ENCODE results near the gene HS3ST3A1. TPM values are rescaled to one million over a fixed set of nuclear protein-coding genes. Genes with fewer than 3 reads are reported as not detected.

Gene HS3ST3A1
- polyA plus RNA-seq, 1 experiment = 6.6 TPM

DNA sequence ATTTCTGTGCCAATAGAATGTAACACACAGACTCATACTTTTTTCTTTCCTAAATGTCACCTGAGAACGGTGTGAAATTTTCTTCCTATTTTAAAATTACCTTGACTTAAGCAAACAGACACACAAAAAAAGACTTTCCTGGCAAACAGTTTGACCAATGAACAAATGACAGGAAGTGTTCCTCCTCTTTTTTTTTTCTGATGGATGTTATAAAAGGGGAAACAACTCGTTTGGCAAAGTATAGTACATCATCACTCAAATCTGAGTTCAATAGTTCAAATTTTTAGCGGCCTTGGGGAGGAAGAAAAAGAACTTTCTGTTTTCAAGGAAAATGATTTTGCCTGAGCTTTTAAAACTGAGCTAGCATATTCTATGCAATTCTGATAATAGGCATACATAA, 19.8 kb downstream of the HS3ST3A1 start:
- Histone ChIP-seq H3K9me3 (ENCODE audit: control insufficient read depth, insufficient read depth, low read length) (no peaks in the 10 kb centered on the region; the same call in 1 of the 2 replicates), H3K27me3 (ENCODE audit: control insufficient read depth, insufficient read depth, low read length) (no peaks in the 10 kb centered on the region), H3K27ac (ENCODE audit: low read depth, low read length) (no peak overlapping the region), H3K4me3 (ENCODE audit: low read depth, low read length) (peak overlapping the region; percentile 11; the same call in 1 of the 2 replicates)
- no peak for DNase-seq (ENCODE audit: low read depth, low spot score)
- TF ChIP-seq, protein P1, sequence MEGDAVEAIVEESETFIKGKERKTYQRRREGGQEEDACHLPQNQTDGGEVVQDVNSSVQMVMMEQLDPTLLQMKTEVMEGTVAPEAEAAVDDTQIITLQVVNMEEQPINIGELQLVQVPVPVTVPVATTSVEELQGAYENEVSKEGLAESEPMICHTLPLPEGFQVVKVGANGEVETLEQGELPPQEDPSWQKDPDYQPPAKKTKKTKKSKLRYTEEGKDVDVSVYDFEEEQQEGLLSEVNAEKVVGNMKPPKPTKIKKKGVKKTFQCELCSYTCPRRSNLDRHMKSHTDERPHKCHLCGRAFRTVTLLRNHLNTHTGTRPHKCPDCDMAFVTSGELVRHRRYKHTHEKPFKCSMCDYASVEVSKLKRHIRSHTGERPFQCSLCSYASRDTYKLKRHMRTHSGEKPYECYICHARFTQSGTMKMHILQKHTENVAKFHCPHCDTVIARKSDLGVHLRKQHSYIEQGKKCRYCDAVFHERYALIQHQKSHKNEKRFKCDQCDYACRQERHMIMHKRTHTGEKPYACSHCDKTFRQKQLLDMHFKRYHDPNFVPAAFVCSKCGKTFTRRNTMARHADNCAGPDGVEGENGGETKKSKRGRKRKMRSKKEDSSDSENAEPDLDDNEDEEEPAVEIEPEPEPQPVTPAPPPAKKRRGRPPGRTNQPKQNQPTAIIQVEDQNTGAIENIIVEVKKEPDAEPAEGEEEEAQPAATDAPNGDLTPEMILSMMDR (IDR thresholded peaks at IDR 0.05; ENCODE audit: low read depth, low read length) = no peak
- CTCF ChIA-PET = interaction anchor here (0.9 to 1.5 kb wide), 3 partner anchors 18 to 1345 kb away, joined by 3 read pairs; no protein-coding TSS in a partner anchor
- POLR2A ChIA-PET = interaction anchor here (0.6 kb wide), 2 partner anchors 20 to 1179 kb away, joined by 3 to 5 read pairs; no protein-coding TSS in a partner anchor

DNA sequence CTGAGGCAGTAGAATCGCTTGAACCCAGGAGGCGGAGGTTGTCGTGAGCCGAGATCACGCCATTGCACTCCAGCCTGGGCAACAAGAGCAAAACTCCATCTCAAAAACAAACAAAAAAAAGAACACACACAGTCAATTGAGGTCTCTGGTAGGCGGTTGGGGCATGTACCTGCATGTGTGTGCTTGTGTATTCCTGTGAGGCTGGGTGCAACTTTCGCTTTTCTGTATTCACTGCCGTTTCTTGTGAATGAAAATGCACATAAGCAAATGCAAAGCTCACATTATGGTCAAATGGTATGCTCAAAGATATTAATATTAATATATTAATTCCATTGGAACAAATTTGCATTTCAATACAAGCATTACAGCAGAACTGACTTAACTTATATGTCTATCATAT, 20.9 kb downstream of the HS3ST3A1 start:
- CTCF ChIA-PET = interaction anchor here (1.0 to 1.7 kb wide), 3 partner anchors 244 to 1346 kb away, joined by 3 read pairs; no protein-coding TSS in a partner anchor
- H3K4me3 ChIP-seq (ENCODE audit: low read depth, low read length) = no peak overlapping the region

DNA sequence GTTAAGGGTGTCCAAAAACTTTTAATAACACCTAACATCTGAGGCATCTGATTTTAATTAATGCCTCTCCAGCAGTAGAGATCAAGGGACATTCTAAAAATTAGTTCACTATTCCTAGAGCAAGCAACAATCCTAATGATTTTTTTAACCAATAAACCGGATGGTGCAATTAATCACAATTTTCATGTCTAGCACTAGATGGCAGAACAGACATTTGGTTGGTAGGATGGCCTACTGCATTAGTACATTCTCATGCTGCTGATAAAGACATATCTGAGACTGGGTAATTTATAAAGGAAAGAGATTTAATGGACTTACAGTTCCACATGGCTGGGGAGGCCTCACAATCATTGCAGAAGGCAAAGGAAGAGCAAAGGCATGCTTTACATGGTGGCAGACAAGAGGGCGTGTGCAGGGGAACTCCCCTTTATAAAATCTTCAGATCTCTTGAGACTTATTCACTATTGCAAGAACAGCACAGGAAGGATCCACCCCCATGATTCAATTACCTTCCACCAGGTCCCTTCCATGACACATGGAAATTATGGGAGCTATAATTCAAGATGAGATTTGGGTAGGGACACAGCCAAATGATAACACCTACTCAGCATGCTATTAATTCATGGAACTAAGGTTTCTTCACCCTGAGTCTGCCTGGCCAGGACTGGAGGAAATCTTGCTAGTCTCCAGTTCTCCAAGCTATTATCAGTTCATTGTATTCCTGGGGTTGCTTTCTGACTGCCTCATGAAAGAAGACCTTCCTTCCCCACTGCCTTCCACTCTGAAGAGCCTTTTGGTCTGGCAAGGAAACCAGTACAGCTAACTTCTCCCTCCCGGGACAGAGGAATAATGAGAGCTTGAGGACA, 24.8 kb downstream of the HS3ST3A1 start:
- no peaks in the 10 kb centered on the region for H3K27me3 ChIP-seq (ENCODE audit: control insufficient read depth, insufficient read depth, low read length)
- no peaks in the 10 kb centered on the region for H3K9me3 ChIP-seq (ENCODE audit: control insufficient read depth, insufficient read depth, low read length)
- DNase-seq (ENCODE audit: low read depth, low spot score) = no peak
- ChIA-PET CTCF (interaction anchor here (0.6 to 1.4 kb wide), 5 partner anchors 9 to 547 kb away, joined by 3 to 5 read pairs (median 3); no protein-coding TSS in a partner anchor), POLR2A (no interaction called here)
- H3K27ac ChIP-seq (ENCODE audit: low read depth, low read length) = no peak overlapping the region
- TF ChIP-seq, protein P1 (IDR thresholded peaks at IDR 0.05; ENCODE audit: low read depth, low read length) = no peak
- no peak overlapping the region for H3K4me3 ChIP-seq (ENCODE audit: low read depth, low read length)

More for the DNA sequence above, 20.9 kb downstream of the HS3ST3A1 start:
- no peaks in the 10 kb centered on the region for H3K9me3 ChIP-seq (ENCODE audit: control insufficient read depth, insufficient read depth, low read length)
- TF ChIP-seq, protein P1 (IDR thresholded peaks at IDR 0.05; ENCODE audit: low read depth, low read length) = no peak
- no peak for DNase-seq (ENCODE audit: low read depth, low spot score)
- no peak overlapping the region for H3K27ac ChIP-seq (ENCODE audit: low read depth, low read length)
- H3K27me3 ChIP-seq (ENCODE audit: control insufficient read depth, insufficient read depth, low read length) = no peaks in the 10 kb centered on the region
- POLR2A ChIA-PET = no interaction called here

DNA sequence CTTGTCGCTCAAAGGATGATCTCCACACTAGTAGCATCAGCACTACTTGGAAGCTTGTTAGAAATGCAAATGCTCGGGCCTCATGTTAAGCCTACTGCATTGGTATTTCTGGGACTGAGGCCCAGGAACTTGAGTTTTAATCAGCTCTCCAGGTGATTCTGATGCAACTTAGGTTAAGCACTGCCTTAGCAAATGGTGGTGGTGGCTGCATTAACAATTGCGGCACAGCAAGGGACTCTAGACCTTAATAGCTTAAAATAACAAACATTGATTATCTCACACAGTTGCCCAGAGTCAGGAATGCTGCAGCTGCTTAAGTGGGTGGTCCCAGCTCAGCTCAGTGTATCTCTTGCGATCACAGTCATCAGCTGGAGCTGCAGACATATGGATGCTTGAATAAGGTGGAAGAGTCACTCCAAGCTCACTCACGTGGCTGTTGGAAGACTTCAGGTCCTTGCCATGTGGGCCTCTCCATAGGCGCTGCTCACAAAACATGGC, 25.8 kb downstream of the HS3ST3A1 start:
- Histone ChIP-seq H3K27me3 (ENCODE audit: control insufficient read depth, insufficient read depth, low read length) (no peaks in the 10 kb centered on the region), H3K27ac (ENCODE audit: low read depth, low read length) (peak overlapping the region; percentile 33), H3K9me3 (ENCODE audit: control insufficient read depth, insufficient read depth, low read length) (no peaks in the 10 kb centered on the region), H3K4me3 (ENCODE audit: low read depth, low read length) (no peak overlapping the region)
- TF ChIP-seq, protein P1 (IDR thresholded peaks at IDR 0.05; ENCODE audit: low read depth, low read length) = no peak
- DNase-seq (ENCODE audit: low read depth, low spot score) = no peak
- POLR2A ChIA-PET = interaction anchor here (0.6 to 1.0 kb wide), 2 partner anchors 14 to 228 kb away, joined by 6 to 7 read pairs; no protein-coding TSS in a partner anchor
- CTCF ChIA-PET = interaction anchor here (1.1 to 1.2 kb wide), 3 partner anchors 18 to 239 kb away, joined by 3 to 5 read pairs (median 3); no protein-coding TSS in a partner anchor
